T-helper 17 cell (primary cell): ENCODE results near the gene CLIC1. TPM values are rescaled to one million over a fixed set of nuclear protein-coding genes. Genes with fewer than 3 reads are reported as not detected.

Source experiments
- ATAC-seq: fragments of 150-1000 bp; cut with Tn5 transposase; 2 replicates; pipeline ENCODE4 v1.10.0; 2021; ENCODE audit warnings: mild to moderate bottlenecking, moderate library complexity
- DNase-seq, 3 donors: peaks; one replicate each; pipeline versions ENCODE4 v3.0.0 to v3.0.0-alpha.2; 2020 to 2021
- H3K9me3 ChIP-seq: one replicate; pipeline ENCODE4 v1.7.0; 2013; ENCODE audit warnings: low read length, mild to moderate bottlenecking; ENCODE audit not compliant: control insufficient read depth, poor library complexity, severe bottlenecking
- H3K27ac Mint-ChIP-seq: one replicate; pipeline ENCODE4 v1.8.0; 2022; ENCODE audit warnings: mild to moderate bottlenecking, moderate library complexity, mixed read lengths
- H3K27me3 Mint-ChIP-seq: one replicate; pipeline ENCODE4 v1.8.0; 2022; ENCODE audit warnings: mixed read lengths
- H3K36me3 Mint-ChIP-seq: one replicate; pipeline ENCODE4 v1.8.0; 2022; ENCODE audit warnings: low read depth, mixed read lengths
- H3K4me1 Mint-ChIP-seq: one replicate; pipeline ENCODE4 v1.8.0; 2022; ENCODE audit warnings: mild to moderate bottlenecking, mixed read lengths
- H3K4me3 Mint-ChIP-seq: one replicate; pipeline ENCODE4 v1.8.0; 2022; ENCODE audit warnings: mild to moderate bottlenecking, moderate library complexity, mixed read lengths
- total RNA-seq, 4 donors: library from RNA in 2 of 4; stranded (reverse) in 2 of 4; gene quantifications; one replicate each; pipeline ENCODE4 v1.2.3 and lab custom pipeline; 2022 to 2026

The CLIC1 gene
- total RNA-seq, 2 donors from 2014 or later = 145 to 152 TPM

- H3K9me3 ChIP-seq = no peaks in the 10 kb centered on the region
- H3K27ac Mint-ChIP-seq = no peak overlapping the region
- no peaks in the 10 kb centered on the region for H3K27me3 Mint-ChIP-seq
- no peak for DNase-seq
- H3K36me3 Mint-ChIP-seq = peaks cover 7% of the 10 kb centered on the region
- peaks cover 24% of the 10 kb centered on the region for H3K4me1 Mint-ChIP-seq
- no peak for ATAC-seq
- H3K4me3 Mint-ChIP-seq = no peak overlapping the region
Observed at GRCh38 chr6:31705931-31706330, 30.4 kb downstream of the CLIC1 start.

GRCh38 chr6:31702819-31703716 is 33.3 kb downstream of the CLIC1 start, which contains the start of gene ABHD16A:
TSS of gene ABHD16A (minus strand) at chr6:31703324. CDS start at chr6:31703281, 43 bp downstream.
- peak; percentile 92 to 93 (median 93) for DNase-seq
- Mint-ChIP-seq H3K36me3 (peaks cover 7% of the 10 kb centered on the region), H3K27ac (peak within 1 kb of the TSS; percentile 100), H3K4me3 (peak within 1 kb of the TSS; percentile 100), H3K27me3 (no peaks in the 10 kb centered on the region), H3K4me1 (peaks cover 25% of the 10 kb centered on the region)
- ATAC-seq = peak; percentile 93
- H3K9me3 ChIP-seq = no peaks in the 10 kb centered on the region

GRCh38 chr6:31702405-31702818 is 33.9 kb downstream of the CLIC1 start:
- H3K36me3 Mint-ChIP-seq = peaks cover 11% of the 10 kb centered on the region
- ATAC-seq (no peak), DNase-seq (no peak)
- peak overlapping the region; percentile 100 for H3K27ac Mint-ChIP-seq
- peak overlapping the region; percentile 100 for H3K4me3 Mint-ChIP-seq
- no peaks in the 10 kb centered on the region for H3K9me3 ChIP-seq
- H3K27me3 Mint-ChIP-seq = no peaks in the 10 kb centered on the region
- H3K4me1 Mint-ChIP-seq = peaks cover 31% of the 10 kb centered on the region

- no peak for DNase-seq
- peaks cover 34% of the 10 kb centered on the region for H3K4me1 Mint-ChIP-seq
- peak overlapping the region; percentile 100 for H3K4me3 Mint-ChIP-seq
Observed at GRCh38 chr6:31701666-31702404, 34.5 kb downstream of the CLIC1 start.

GRCh38 chr6:31700740-31701401 is 35.5 kb downstream of the CLIC1 start:
- DNase-seq (no peak), ATAC-seq (no peak)
- Mint-ChIP-seq H3K27me3 (no peaks in the 10 kb centered on the region), H3K4me3 (peak overlapping the region; percentile 100), H3K36me3 (peaks cover 15% of the 10 kb centered on the region), H3K27ac (peak overlapping the region; percentile 100), H3K4me1 (peaks cover 34% of the 10 kb centered on the region)
- no peaks in the 10 kb centered on the region for H3K9me3 ChIP-seq

More at GRCh38 chr6:31701666-31702404, 34.5 kb downstream of the CLIC1 start:
- Mint-ChIP-seq H3K36me3 (peaks cover 15% of the 10 kb centered on the region), H3K27ac (peak overlapping the region; percentile 100), H3K27me3 (no peaks in the 10 kb centered on the region)
- ATAC-seq = no peak
- no peaks in the 10 kb centered on the region for H3K9me3 ChIP-seq

GRCh38 chr6:31697555-31697954 is 38.8 kb downstream of the CLIC1 start:
- H3K9me3 ChIP-seq = no peaks in the 10 kb centered on the region
- ATAC-seq (no peak), DNase-seq (no peak)
- Mint-ChIP-seq H3K4me3 (no peak overlapping the region), H3K4me1 (peaks cover 27% of the 10 kb centered on the region), H3K27ac (peak overlapping the region; percentile 93), H3K36me3 (peaks cover 16% of the 10 kb centered on the region), H3K27me3 (no peaks in the 10 kb centered on the region)

- Mint-ChIP-seq H3K36me3 (peaks cover 14% of the 10 kb centered on the region), H3K4me3 (no peak overlapping the region), H3K27me3 (no peaks in the 10 kb centered on the region), H3K4me1 (peaks cover 16% of the 10 kb centered on the region), H3K27ac (no peak overlapping the region)
- no peak for ATAC-seq
- H3K9me3 ChIP-seq = no peaks in the 10 kb centered on the region
- DNase-seq = no peak
Observed at GRCh38 chr6:31693535-31693934, 42.8 kb downstream of the CLIC1 start.

- no peaks in the 10 kb centered on the region for H3K9me3 ChIP-seq
- Mint-ChIP-seq H3K4me1 (peaks cover 13% of the 10 kb centered on the region), H3K27me3 (no peaks in the 10 kb centered on the region), H3K36me3 (peaks cover 14% of the 10 kb centered on the region), H3K4me3 (no peak overlapping the region), H3K27ac (no peak overlapping the region)
- ATAC-seq (no peak), DNase-seq (no peak)
Observed at GRCh38 chr6:31692886-31693285, 43.4 kb downstream of the CLIC1 start.

- peaks cover 9% of the 10 kb centered on the region for H3K36me3 Mint-ChIP-seq
- no peak for ATAC-seq
- no peaks in the 10 kb centered on the region for H3K27me3 Mint-ChIP-seq
- H3K9me3 ChIP-seq = no peaks in the 10 kb centered on the region
- H3K4me3 Mint-ChIP-seq = no peak overlapping the region
- DNase-seq = no peak
- no peak overlapping the region for H3K27ac Mint-ChIP-seq
- H3K4me1 Mint-ChIP-seq = peaks cover 8% of the 10 kb centered on the region
Observed at GRCh38 chr6:31692353-31692752, 44.0 kb downstream of the CLIC1 start.

- H3K9me3 ChIP-seq = no peaks in the 10 kb centered on the region
- H3K4me1 Mint-ChIP-seq = peaks cover 5% of the 10 kb centered on the region
- no peak for ATAC-seq
- no peaks in the 10 kb centered on the region for H3K27me3 Mint-ChIP-seq
- peaks cover 6% of the 10 kb centered on the region for H3K36me3 Mint-ChIP-seq
- H3K27ac Mint-ChIP-seq = no peak overlapping the region
- no peak for DNase-seq
- H3K4me3 Mint-ChIP-seq = no peak overlapping the region
Observed at GRCh38 chr6:31691564-31692108, 44.7 kb downstream of the CLIC1 start.

- DNase-seq = no peak
- Mint-ChIP-seq H3K4me1 (peaks cover 7% of the 10 kb centered on the region), H3K27me3 (no peaks in the 10 kb centered on the region), H3K27ac (no peak overlapping the region), H3K4me3 (no peak overlapping the region), H3K36me3 (peaks cover 9% of the 10 kb centered on the region)
- no peak for ATAC-seq
- H3K9me3 ChIP-seq = no peaks in the 10 kb centered on the region
Observed at GRCh38 chr6:31691078-31691463, 45.3 kb downstream of the CLIC1 start.

- peak overlapping the region; percentile 34 for H3K27ac Mint-ChIP-seq
- H3K4me3 Mint-ChIP-seq = peak overlapping the region; percentile 49
- no peaks in the 10 kb centered on the region for H3K27me3 Mint-ChIP-seq
- H3K36me3 Mint-ChIP-seq = peaks cover 9% of the 10 kb centered on the region
- no peak for ATAC-seq
- no peaks in the 10 kb centered on the region for H3K9me3 ChIP-seq
- no peak for DNase-seq
- peaks cover 7% of the 10 kb centered on the region for H3K4me1 Mint-ChIP-seq
Observed at GRCh38 chr6:31690231-31691077, 45.9 kb downstream of the CLIC1 start.
